Stimulated activated naive CD4-positive, alpha-beta T cell treated with Interleukin-2 at 50 U/mL for 16 hours (primary cell): ENCODE measurements around the gene RGS16.

Experiments used
- DNase-seq: peaks from one replicate; lab custom pipeline; 2025; lab: John Stamatoyannopoulos, UW

Gene RGS16

DNA sequence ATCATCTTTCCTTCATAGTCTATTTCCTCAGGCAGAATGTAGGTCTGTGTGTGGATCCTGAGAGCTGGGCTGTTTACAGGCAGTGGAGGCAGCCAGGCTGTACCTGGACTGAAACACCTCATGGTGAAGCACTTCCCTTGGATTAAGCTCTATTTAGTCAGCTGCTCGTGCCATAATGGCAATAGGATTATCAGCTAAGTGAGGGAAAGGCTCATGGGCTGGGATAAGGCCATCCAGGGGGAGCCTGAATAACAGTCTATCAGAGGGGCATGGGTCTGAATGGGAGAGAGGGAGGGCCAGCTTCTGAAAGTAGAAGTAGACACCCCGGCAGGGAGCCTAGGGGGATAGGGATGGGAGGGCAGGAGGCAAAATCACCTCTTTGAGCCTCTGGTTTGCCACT is 23.5 kb downstream of the RGS16 start:
- DNase-seq, result no peak

DNA sequence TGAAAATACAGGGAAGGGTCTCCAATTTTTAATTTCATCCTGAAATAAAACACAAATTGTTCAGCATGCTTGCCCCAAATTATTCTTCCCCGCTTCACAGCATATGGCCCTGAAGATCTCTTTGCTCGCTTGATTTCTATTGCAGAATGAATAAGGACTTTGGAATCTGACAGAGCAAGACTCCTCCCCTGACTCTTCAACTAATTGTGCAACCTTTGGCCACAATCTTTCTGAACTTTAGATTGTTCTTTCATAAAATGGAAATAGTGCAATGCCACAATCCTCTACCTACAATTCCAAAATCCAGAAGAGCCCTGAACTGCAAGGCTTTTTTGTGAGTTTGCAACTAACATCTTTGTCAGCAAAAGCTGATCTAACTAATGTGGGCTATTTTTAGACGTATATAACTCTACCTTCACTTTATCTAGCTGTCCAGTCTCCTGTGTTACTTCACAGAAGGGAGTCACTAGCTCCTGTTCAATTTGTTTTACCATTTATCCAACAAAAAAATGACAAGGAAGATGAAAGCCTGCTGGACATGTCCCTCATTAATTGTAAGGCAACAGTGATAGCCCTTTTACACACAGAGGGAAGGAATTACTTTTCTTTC is 28.5 kb downstream of the RGS16 start:
- no peak for DNase-seq

GRCh38 chr1:182574156-182574555 is 30.0 kb downstream of the RGS16 start:
- no peak for DNase-seq

DNA sequence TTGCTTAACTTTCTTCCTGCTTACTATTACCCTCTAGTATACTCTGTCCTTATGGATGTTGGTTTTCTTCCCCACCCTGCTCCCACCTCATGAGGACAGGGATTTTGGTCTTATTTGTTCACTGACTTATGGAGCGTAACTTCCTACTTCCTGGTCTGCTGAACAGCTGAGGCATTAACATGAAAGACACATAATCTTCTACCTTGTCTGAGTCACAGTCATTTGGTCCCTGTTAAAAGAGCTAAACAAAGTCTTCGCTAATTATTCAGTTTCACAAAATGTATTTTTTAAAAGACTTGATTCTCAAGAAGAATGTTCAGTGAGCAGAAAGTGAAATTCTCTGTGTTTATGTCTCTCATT is 33.6 kb downstream of the RGS16 start:
- DNase-seq, result no peak

- DNase-seq, result no peak
Measured at GRCh38 chr1:182569939-182570610, 34.1 kb downstream of the RGS16 start.

DNA sequence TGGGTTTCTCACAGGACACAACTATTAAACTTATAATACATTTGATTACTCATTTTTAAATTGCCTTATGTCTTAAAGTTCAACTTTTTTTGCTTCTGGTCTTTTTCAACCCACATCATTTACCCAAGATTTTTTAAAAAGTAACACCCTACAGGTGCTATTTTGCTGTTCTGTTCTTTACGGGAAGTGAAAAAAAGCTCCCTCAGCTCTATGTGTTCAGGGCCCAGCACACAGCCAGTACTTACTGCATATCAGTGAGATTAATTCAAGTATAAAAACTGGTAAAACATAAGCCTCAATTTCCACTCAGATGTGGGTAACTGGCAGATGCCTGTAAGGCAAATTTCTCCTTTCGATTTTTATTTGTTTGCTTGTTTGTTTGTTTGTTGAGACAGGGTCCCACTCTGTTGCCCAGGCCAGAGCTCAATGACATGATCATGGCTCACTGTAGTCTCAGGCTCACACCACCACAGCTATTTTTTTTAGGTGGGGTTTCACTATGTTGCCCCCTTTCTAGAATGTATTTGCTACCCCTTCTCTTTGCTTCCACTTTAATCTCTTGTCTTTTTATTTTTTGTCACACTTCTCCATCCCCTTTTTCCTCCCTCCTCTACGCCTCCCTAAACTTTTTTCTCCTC is 35.4 kb downstream of the RGS16 start:
- DNase-seq, result no peak

DNA sequence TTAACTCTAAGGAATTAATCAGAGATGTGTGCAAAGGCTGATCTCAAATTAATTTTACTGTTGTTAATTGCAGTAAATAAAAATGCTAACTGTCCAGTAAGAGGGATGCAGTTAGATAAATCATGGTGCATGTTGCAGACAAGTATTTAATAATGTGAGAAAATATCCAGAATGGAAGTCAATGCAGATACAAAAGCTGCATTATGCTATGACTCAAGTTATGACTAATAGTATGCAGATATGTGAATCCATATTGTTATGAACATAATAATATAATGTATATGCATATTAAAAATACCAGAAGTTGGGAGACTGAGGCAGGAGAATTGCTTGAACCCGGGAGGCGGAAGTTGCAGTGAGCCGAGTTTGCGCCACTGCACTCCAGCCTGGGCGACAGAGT is 36.6 kb downstream of the RGS16 start:
- no peak for DNase-seq

GRCh38 chr1:182565537-182565936 is 38.7 kb downstream of the RGS16 start:
- DNase-seq, result no peak

GRCh38 chr1:182564406-182565004 is 39.7 kb downstream of the RGS16 start:
- no peak for DNase-seq

DNA sequence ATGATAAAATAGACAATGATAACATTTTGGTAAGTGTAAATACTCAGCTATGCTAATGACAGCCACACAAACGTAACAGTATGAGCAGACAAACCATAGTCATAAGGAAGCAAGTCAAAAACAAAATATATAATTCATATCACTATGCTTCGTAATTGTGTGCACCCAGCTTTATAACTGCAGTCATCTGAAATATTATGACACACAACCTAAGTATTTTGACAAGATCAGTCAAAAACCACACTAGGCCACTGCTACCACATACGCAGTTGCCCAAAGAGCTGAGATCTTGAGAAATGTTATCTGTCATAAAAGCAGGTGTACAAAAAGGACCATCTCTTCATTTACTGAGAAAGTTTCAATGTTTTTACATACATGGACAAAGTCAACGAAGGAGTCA is 41.1 kb downstream of the RGS16 start:
- no peak for DNase-seq

DNA sequence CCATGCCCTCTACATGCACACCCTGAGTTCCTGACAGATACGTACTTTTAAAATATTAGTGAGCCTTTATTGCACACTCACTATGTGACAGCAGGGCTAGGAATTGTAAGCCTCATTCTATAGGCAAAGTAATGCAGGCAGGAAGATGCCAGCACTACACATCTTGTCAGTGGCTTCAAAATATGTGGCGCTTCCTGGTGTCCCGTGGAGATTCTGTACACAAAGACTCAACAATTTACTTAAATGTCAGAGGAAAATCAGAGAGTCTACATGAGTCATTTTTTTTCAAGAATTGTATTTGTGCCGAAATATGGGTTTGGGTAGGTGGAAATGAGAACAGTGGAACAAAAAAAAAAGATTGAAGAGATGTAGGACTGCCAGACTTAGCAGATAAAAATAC is 42.7 kb downstream of the RGS16 start:
- DNase-seq, result no peak

DNA sequence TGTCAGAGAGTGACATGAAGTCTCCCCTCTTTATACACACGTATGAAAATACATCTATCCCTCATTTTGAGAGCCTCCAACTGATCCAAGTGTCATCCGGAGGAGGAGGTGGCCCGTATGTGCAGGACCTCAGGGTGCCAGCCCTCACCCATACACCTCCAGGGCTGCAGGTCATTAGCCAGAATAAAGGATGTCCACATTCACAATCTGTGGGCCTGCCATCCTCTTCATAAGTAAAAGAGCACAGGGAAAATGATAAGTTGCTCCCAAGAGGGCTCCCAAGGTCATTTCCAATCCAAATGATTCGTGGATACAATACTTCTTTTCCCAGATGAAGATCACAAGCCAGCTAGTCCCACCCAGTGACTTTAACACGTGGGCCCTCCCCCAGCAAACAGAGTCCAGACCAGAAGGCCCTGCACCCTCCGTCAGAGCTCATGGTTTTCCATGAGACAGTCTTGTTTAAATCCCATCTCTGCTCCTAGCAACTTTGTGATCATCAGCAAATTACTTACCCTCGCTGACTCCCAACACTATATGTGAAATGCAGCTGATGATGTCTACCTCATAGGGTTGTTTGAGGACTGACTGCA is 43.7 kb downstream of the RGS16 start:
- no peak for DNase-seq

GRCh38 chr1:182556279-182556678 is 47.9 kb downstream of the RGS16 start:
- DNase-seq, result no peak

- no peak for DNase-seq
Measured at GRCh38 chr1:182555493-182555892, 48.7 kb downstream of the RGS16 start.

DNA sequence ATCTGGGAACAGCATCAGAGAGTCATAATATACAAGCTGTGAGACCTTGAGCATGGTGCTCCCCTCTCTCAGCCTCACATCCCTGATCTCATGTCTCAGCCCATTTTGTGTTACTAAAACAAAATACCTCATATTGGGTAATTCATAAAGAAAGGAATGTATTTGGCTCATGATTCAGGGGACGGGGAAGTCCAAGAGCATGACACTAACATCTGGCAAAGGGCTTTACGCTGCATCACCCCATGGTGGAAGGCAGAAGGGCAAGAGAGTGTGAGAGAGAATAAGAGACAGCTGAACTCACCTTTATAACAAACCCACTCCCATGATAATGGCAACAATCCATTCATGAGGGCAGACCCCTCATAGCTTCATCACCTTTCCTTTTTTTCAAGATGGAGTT is 51.7 kb downstream of the RGS16 start:
- DNase-seq, result no peak

DNA sequence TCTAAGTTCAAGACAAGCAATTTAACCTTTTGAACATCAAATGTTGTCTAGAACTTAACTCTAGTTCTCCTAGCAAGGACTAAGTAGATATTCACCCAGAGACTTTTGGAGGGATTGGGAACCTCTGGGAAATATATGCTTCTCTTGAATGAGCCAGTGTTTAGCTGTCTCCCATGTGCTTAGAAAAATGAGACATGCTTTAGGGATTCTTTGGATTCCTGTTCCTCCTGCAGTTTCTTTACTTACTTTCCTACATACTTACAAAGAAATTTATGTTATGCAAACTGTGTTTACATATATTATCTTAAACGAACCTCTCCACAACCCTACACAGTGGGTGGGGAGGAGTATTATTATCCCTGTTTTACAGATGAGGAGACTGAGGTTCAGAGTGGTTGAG is 54.4 kb downstream of the RGS16 start:
- no peak for DNase-seq

GRCh38 chr1:182549346-182549745 is 54.8 kb downstream of the RGS16 start:
- no peak for DNase-seq
